Peyer's patch (tissue), 4 donors: Measurements from ENCODE around the gene VWA1.
"Not testable (repeated sequence)": the region's sequence is repeated elsewhere in the genome, so short reads cannot be mapped to it uniquely, and the experiment has no call there.

ENCODE experiments used
- POLR2A ChIP-seq, 2 donors: fragments of 450-650 bp; IDR thresholded peaks; one replicate each; pipeline ENCODE4 v1.5.1; 2017; ENCODE audit warnings: antibody characterized with exemption in 2 of 2, mild to moderate bottlenecking in 2 of 2, moderate library complexity in 2 of 2
- TF ChIP-seq, protein P1 (sequence below), 6 experiments: fragments of 450-650 bp in 4 of 6; fragments of 200-600 bp in 2 of 6; sonication (generic) in 1 of 6; IDR thresholded peaks; one replicate each; pipeline ENCODE4 v1.5.1; 2017 to 2019; ENCODE audit warnings: antibody characterized with exemption in 6 of 6, mild to moderate bottlenecking in 3 of 6, moderate library complexity in 1 of 6

DNA sequence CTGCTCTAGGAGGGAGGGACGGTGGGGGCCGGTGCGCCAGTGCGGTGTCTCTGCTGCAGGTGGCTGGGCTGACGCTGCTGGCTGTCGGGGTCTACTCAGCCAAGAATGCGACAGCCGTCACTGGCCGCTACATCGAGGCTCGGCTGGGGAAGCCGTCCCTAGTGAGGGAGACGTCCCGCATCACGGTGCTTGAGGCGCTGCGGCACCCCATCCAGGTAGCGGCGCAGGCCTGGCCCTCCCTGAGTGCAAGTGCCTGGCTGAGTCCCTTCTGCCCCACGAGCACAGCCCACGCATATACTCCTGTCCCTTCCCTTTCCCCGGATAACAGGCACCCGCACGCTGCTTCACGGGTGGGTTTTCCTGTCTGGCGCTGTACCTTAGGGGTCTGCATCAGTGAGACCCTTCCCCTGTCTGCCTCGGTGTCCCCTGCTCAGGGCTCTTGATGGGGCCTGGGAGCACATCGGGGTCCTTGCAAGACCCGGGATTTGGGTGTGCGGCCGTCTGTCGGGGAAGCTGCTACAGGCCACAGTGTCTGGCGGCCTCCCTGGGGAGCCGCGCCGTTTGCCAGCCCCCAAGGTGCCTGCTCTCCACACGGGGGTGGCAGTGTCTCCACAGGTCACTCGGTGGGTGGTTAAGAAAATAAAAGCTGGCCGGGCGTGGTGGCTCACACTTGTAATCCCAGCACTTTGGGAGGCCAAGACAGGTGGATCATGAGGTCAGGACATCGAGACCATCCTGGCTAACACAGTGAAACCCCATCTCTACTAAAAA, 19.0 kb downstream of the VWA1 start:
- TF ChIP-seq POLR2A (IDR thresholded peaks at IDR 0.05): not testable (repeated sequence)
- TF ChIP-seq, protein P1, sequence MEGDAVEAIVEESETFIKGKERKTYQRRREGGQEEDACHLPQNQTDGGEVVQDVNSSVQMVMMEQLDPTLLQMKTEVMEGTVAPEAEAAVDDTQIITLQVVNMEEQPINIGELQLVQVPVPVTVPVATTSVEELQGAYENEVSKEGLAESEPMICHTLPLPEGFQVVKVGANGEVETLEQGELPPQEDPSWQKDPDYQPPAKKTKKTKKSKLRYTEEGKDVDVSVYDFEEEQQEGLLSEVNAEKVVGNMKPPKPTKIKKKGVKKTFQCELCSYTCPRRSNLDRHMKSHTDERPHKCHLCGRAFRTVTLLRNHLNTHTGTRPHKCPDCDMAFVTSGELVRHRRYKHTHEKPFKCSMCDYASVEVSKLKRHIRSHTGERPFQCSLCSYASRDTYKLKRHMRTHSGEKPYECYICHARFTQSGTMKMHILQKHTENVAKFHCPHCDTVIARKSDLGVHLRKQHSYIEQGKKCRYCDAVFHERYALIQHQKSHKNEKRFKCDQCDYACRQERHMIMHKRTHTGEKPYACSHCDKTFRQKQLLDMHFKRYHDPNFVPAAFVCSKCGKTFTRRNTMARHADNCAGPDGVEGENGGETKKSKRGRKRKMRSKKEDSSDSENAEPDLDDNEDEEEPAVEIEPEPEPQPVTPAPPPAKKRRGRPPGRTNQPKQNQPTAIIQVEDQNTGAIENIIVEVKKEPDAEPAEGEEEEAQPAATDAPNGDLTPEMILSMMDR (IDR thresholded peaks at IDR 0.05): not testable (repeated sequence)
